NOMO-1 treated with dmso at 0.1 percent for 144 hours (cell line): ENCODE results near the gene OR2A7.
"Not testable (repeated sequence)": the region's sequence is repeated elsewhere in the genome, so short reads cannot be mapped to it uniquely, and the experiment has no call there.

Source experiments
- DNase-seq: peaks from one replicate; lab custom pipeline; 2025; ENCODE audit not compliant: unreplicated experiment; lab: John Stamatoyannopoulos, UW

OR2A7 gene

DNA sequence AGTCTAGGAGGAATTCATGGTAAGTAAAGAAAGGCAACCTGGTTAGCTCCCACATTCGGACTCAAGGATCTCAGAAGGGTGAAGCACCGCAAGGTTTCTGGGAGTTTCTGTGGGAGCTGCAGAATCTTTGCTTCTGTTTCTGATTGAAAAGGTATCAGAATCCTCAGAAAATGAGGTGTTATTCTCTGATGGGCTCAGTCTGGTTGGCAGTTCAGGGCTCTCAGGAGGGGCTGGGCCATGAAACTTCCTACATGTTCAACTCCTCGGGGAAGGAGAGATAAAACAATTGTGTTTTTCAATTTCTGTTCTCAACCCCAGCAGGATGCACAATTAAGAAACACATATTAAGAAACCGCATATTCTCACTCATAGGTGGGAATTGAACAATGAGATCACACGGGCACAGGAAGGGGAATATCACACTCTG lies 9.1 kb downstream of the OR2A7 start:
- DNase-seq = no peak

GRCh38 chr7:144252307-144252706 lies 12.3 kb downstream of the OR2A7 start:
- not testable (repeated sequence) for DNase-seq

- not testable (repeated sequence) for DNase-seq
These were observed 16.8 kb downstream of the OR2A7 start for GRCh38 chr7:144247674-144248330.

- DNase-seq = not testable (repeated sequence)
These were observed 17.6 kb downstream of the OR2A7 start for GRCh38 chr7:144246967-144247366.

DNA sequence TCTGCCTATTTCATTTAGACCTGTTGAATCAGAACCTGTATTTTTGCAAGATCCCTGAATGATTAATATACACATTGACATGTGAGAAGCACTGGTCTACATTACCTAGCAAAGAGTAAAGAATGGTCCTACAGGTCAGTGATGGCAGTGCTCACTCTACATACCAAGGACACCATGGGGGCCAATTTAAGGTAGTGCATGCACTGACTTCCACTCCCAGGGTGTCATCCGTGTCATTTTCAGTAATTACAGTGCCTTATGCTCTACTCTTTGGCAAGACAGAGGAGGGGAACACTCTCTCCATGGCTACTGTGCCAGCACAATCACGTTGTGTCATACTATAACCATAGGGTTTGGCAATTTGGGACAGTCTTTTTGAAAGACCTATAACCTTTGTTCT lies 19.2 kb downstream of the OR2A7 start:
- not testable (repeated sequence) for DNase-seq

DNA sequence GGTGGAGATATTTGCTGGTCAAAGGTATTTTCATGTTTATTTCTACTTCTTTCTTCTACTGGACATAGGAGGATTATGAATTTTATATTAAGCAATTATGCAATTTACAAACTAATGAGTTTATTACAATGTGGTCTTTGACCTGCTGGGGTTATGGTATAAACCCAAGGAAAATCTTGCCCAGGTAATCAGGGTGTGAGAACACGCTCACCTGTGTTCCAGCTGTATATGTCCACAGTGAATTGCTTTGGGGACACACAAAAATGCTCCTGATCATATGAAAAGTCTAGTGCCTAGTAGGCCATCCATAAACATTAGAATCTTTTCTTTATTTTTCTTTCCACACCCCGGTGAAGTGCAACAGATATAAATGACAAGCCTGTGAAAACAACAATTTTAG lies 25.2 kb downstream of the OR2A7 start, which contains the start of gene OR2A42:
Gene OR2A42 (minus strand): TSS at position 241 of the 400 bp plus-strand sequence. CDS start 6,762 bp downstream, outside the sequence.
- DNase-seq = not testable (repeated sequence)

DNA sequence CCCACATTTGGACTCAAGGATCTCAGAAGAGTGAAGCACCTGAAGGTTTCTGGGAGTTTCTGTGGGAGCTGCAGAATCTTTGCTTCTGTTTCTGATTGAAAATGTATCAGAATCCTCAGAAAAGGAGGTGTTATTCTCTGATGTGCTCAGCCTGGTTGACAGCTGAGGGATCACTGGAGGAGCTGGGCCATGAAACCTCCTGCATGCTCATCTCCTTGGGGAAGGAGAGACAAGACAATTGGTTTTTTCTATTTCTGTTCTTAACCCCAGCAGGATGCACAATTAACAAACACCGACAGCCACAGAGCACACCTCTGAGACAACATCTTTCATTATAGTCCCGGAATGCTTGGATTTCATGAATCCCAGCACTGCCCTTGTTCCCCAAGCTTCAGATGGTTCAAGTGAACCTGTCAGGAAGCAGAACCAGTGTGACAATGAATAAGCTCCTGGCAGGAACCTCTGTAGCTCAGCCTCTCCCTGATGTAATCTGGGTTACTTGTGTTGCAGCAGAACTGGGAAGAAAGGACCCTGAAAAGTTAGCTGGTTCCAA lies 26.0 kb downstream of the OR2A7 start:
- not testable (repeated sequence) for DNase-seq

DNA sequence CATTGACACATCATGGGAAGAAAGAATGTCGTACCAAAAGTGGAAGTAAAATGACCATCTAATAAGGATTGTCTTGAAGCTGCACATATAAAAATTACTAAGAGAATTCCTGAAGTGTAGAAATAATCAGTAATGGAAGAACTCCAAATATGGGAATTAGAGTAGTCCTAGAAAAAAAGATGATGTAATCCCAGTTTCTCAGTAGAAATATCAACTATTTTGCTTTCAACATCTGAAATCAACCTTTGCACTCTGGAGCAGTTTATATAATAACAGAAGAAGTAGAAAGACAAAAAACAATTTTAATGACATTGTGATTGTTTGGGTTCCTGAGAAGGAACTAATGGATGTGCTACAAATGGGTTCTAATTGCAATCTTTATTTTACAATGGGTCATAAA lies 31.6 kb downstream of the OR2A7 start:
- not testable (repeated sequence) for DNase-seq

DNA sequence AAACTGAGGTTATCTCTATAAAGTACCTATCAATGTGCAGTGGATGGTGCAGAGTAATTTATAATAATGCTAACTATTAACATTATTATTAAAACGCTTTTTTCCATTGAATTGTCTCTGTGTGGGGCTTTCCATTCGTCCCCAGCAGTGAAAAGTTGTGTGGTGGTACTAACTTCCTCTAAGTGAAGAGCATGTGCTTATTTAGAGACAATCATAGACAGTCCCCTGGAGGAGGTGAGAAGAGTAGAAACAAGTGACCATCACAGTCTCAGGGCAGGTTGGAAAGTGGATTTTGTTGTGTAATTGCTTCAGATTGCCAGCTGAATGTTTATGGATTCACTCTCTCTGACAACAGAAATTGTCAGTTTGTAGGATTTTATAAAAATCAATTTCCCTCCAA lies 33.6 kb downstream of the OR2A7 start:
- not testable (repeated sequence) for DNase-seq

DNA sequence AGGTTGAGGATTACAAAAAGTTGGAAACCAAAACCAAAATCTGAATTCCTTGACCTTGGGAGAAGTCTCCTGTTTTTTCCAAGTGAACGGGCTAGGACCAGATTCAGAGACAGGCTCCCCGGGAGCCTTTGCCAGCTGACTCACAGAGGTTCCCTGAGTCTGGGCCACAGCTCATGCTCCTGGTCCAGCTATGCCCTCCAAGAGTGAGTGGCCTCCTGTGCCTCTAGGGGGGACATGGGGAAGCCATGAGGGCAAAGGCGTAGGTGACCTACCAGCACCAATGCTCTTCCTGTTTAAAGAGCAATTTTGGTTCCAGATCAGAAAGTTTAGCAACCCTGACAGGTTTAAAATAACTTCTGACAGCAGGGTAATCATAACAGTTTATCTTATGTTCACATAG lies 35.8 kb downstream of the OR2A7 start:
- DNase-seq = not testable (repeated sequence)

GRCh38 chr7:144226866-144227265 lies 37.7 kb downstream of the OR2A7 start:
- not testable (repeated sequence) for DNase-seq

DNA sequence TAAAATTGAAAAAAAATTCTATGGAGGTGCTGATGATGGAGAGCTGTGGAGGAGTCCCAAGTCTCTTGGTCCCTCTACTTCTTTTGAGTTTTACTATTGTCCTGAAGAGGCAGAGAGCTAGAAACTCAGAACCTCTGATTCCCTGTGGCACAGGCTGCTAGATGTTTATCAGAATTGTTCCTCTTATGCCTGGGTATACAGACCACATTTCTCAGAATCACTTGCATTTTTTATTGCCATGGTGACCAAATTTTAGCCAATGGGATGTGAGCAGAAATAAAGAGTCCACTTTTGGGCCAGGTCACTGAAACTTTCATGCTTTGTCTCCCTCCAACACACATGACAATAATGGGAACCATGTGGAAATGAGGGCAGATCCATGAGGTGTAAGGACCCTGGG lies 40.9 kb downstream of the OR2A7 start:
- DNase-seq = not testable (repeated sequence)

GRCh38 chr7:144220531-144220930 lies 44.1 kb downstream of the OR2A7 start:
- DNase-seq = not testable (repeated sequence)

DNA sequence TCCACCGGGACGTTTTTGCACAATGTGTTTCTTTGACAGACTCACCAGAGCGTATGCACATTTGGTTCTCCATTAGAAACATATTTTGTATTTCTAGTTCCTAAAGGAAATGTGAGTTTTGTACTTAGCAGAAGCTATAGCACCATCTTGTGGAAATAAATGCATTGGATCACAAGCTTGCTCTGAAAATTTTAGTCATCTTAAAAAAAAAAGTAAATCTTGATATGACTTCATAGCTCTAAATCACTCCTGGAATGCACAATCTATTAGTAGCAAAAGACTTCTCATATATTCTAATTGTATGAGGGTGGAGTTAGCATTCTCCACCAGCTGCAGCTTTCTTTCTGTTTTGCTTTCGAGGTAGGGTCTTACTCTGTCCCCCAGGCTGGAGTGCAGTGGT lies 45.4 kb downstream of the OR2A7 start:
- not testable (repeated sequence) for DNase-seq

DNA sequence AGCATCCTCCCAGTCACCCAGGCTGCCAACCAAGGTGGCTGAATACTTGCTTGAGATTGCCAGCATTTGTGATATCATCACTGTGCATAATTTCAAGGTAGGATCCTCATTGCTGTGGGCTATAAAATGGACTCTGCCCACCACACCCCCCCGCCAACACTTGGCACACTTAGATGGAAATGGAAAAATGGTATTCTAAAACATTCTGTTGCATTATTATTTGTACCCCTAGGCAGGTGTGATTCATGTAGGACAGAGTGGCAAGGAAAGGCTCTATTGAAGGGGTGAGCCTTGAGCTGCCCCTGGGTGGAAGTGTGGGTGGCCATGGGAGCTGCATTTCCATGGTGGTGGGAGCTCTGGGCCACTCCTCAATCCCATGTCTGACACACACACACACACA lies 46.0 kb downstream of the OR2A7 start:
- not testable (repeated sequence) for DNase-seq

- DNase-seq = not testable (repeated sequence)
These were observed 47.4 kb downstream of the OR2A7 start for GRCh38 chr7:144217200-144217599.
